Testis (tissue), 2 donors: ENCODE data around the gene SERP2.

Experiments
- CTCF ChIP-seq, 3 experiments: fragments of 450-650 bp in 2 of 3; fragments of 200-600 bp in 1 of 3; sonication (generic) in 1 of 3; IDR thresholded peaks; one replicate each; pipeline ENCODE4 v1.5.1; 2016 to 2019; ENCODE audit warnings: antibody characterized with exemption in 3 of 3, mild to moderate bottlenecking in 2 of 3, moderate library complexity in 1 of 3
- POLR2A ChIP-seq: fragments of 450-650 bp; IDR thresholded peaks from one replicate; pipeline ENCODE4 v1.6.1; 2017; ENCODE audit warnings: antibody characterized with exemption, mild to moderate bottlenecking, moderate library complexity

- TF ChIP-seq CTCF (IDR thresholded peaks at IDR 0.05) (no peak), POLR2A (no peak)
Measured at GRCh38 chr13:44385401-44385800, 11.8 kb downstream of the SERP2 start.
